Stimulated activated CD8-positive, alpha-beta memory T cell treated with anti-CD3 and anti-CD28 coated beads, Interleukin-15, amount 100 ng/mL, for 48 hours (primary cell): ENCODE measurements around the gene ILKAP.
A peak's percentile ranks its signal among the peaks of the same experiment; 100 is the strongest.

ENCODE experiments used
- DNase-seq, 2 donors: peaks; one replicate each; pipeline ENCODE4 v3.0.0-alpha.2; 2020; ENCODE audit warnings: low read depth in 2 of 2

Gene ILKAP

DNA sequence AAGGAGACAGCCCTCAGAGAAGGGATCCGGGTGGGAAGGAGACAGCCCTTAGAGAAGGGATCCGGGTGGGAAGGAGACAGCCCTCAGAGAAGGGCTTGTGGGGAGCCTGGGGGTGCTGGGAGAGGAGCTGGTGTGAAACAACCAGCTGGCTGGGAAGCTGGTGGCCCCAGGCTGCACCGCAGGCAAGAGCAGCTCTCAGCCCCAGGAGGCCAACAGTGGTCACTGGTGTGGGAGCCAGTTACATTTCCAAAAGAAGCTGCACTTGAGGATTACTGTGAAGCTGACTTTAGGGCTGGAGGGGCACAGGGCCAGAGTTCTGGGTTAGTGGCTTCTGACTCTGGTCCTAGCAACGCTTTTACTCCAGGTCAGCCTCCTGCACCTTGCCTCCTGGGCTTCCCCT lies 33.1 kb upstream of the ILKAP start:
- no peak for DNase-seq

DNA sequence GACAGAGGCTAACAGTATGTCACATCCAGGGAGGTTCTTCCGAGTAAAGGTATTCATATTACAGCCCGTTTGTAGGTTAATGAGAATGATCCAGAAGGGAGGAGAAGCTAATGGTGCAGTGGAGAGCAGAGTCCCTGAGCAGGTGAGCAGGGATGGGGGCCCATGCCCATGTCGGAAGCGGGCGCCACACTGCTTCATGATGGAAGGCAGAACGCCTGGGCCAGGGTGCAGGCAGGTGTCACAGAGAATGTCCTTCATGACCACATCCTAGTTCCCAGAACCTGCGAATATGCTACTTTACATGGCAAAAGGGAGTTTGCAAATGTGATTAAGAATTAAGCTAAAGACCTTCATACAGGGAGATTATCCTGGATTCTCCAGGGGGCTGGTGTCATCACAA lies 32.4 kb upstream of the ILKAP start:
- no peak for DNase-seq

DNA sequence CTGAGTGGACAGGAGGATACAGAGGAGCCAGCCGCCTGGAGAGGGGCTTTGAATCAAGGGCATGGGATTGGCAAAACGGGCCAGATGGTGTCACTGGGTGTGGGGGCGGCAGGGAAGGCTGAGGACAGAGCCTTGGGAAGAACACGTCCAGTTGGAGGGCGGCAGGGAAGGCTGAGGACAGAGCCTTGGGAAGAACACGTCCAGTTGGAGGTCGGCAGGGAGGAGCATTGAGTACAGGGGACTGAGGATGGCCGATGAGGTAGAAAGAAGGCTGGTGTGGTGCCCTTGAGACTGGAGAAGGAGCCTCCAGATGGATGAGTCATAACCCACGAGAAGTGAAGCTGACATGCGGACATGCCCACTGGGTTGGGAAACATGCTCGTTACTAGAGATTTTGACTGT lies 31.8 kb upstream of the ILKAP start:
- DNase-seq = no peak

DNA sequence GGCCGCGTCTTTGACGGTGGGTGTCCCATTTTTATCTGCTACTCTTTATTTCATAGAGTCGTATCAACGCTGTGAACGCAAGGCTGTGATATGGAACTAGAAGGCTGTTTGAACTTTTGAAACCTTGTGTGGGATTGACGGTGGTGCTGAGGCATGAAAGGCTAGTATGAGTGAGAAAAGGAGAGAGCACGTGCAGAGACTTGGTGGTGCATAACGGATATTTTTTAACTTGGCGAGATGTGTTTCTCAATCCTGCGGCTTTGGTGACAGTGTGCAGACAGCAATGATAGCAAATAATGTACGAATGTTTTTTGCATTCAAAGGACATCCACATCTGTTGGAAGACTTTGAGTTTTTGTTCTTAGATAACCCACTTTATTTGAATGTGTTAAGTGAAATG lies 30.1 kb upstream of the ILKAP start:
- DNase-seq = no peak

DNA sequence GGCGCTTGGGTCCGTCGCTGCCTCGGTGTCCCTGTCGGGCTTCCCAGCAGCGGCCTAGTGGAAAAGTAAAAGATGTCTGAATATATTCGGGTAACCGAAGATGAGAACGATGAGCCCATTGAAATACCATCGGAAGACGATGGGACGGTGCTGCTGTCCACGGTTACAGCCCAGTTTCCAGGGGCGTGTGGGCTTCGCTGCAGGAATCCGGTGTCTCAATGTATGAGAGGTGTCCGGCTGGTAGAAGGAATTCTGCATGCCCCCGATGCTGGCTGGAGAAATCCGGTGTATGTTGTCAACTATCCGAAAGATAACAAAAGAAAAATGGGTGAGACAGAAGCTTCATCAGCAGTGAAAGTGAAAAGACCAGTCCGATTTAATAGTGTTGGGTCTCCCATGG lies 28.3 kb upstream of the ILKAP start:
- DNase-seq = no peak

DNA sequence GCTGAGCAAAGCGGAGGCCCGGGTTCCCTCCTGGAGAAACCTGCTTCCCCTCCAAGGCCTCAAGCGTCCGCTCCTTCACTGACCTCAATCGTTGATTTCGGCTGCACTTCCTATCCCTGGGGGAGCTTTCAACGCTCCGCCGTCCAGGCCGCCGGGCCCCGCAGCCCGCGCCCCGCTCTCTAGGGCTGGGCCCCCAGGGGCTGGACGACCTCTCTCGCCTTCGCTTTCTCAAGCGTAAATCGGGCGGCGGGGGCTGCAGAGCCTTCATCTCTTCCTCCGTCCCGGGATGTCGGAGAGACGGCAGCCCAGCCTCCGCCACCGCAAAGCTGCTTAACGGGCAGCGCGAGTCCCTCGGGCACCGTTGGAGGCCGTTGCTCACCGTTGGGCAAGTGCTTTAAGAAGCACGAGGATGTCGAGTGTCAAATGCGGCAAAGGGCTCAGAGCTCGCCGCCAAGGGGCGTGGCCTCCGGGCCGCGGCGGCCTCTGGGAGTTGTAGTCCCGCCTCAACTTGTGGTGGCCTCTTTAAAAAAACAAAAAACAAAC lies 27.8 kb upstream of the ILKAP start:
- DNase-seq = peak; percentile 53 to 61

DNA sequence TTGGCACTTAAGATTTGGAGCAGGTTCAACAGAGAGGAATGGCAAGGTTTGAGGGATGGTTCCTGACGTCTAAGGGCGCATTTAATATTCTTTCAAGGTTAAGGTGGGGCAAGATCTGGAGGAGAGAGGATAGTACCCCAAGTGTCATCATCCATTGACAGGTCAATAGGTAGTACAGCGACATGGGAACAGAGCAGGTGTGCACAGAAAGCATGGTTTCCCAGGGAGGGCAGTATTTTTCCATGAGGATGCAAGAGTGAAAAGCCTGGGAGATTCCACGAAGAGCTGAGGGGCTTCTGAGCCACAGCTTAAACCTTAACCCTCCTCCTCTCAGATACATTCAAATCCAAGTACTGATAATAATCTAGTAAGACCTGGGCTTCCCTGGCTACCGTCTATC lies 27.2 kb upstream of the ILKAP start:
- DNase-seq = no peak

DNA sequence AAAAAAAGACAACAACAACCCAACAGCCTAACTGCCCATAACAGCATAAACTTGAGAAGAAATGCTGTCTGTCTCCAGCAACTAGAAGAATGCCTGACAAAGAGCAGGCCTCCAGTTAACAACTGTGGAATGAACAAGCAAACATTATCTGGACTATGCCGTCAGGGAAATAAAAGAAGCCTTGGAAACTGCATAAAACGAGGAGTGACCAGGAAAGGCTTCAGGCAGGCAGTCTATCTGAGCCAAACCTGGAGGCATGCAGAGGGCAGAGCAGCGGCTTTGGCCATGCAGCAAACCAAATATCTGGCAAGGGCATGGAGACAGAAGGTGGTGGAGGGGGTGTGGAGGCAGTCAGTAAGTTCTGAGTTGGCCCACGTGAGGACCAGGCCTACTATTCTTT lies 25.2 kb upstream of the ILKAP start:
- DNase-seq = no peak

DNA sequence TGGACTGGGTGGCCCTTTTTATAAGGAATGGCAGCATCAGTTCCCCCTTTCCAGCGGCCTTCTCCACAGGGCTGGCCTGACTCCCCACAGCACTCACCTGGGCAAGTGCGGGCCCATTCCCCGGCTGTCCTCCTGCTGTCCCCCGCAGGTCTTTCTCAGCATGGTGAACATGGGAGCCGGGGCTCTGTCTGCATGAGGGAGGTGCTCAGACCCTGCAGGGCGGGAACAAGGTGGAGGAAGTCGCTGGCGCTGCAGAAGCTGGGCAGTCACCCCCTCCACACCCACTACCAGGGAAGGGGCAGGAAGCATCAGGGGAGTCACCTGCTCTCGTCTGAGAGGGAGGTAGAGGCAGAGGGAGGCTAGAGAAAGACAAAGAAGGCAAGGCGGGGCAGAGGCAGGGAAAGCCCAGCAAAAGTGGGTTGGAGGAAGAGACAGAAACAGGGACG lies 24.1 kb upstream of the ILKAP start:
- DNase-seq = no peak

DNA sequence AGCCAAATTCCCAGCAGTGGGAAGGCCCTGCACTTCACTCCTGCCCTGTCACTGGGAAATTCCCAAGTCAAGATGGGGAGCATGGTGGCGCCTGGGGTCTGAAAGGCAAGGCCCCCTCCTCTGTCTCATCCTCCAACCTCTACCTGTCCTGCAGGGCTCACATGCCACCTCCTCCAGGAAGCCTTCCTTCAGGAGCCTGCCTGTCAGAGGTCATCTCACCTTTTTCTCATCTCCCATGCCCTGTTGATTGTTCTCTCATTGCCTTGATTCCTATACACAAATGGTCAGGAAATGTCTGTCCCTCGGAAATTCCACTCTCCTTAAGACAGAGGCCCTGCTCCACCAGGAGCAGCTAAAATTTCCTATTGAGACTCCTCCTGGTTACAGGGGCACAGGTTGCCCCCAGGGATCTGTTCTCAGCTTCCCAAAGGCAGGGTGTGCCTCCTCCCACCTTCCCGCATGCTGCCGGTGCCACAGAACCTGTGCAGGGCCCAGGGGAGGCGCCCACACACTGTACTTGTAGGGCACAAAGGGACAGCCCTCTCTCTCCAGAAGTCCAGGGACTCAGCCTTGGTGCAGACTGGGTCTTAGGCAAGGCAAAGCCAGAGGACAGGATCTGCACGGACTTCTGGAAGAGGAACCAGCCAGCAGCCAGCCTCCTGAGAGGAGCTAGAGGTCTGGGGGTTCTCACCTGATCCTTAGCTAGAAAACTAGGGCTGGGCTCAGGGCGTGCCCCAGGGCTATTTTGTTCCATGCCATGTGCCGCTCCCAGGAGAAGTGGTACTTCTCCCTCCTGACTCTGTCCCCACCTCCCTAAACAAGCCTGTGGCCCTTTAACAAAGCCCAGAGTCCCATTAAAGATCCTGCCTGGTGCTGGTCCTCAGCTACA lies 23.4 kb upstream of the ILKAP start:
- DNase-seq = no peak

DNA sequence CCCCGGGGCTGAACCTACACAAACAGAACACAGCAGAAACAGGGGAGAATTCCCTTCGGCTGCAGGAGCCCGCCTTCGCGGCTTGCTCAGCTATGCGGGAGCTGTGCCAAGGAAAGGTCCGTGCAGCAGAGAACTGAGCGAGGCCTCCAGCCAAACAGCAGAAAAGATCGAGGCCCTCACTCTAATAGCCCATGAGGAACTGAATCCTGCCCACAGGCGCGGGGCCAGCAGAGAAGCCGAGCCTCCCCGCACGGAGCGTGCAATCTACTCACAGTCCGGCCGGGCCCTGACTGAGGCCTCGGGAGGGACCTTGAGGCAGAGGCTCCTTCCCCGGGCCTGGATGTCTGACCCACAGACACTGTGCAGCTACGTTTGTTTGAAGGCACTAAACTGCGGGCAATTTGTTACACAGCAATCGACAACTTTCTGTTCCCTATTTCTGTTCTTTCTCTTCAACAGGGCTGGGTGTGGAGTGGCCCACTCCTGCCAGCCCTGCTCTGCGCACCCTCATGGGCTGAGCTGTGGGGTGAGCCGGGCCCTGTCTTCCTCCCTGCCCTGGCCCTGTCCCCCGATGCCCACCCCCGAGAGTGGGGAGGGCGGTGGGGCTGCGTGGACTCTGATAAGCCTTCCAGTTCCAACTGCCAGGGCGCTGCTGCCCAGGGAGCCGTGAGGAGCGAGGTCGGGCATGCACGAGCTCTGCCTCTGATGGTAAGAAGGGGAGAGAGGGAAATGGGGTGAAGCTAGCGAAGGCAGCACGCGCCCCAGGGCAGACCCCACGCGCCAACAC lies 22.6 kb upstream of the ILKAP start:
- DNase-seq = no peak

DNA sequence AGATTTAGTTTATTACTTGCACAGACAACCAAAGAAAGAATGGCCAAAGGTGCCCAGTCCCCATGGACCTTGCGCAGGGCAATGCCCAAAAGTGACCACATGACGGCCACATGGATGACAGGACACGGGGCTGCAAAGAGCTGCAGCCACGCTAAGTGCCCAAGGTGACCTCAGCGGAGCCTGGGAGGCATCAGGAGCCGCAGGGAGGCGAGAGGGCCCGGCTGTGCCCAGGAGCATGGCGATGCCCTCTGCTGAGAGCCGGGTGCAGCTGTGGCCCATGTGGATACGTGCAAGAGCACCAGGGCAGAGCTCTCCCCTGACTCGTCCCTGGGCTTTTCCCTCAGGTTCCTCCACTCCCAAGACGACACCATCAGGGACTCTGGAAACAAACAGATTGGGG lies 21.6 kb upstream of the ILKAP start:
- no peak for DNase-seq

DNA sequence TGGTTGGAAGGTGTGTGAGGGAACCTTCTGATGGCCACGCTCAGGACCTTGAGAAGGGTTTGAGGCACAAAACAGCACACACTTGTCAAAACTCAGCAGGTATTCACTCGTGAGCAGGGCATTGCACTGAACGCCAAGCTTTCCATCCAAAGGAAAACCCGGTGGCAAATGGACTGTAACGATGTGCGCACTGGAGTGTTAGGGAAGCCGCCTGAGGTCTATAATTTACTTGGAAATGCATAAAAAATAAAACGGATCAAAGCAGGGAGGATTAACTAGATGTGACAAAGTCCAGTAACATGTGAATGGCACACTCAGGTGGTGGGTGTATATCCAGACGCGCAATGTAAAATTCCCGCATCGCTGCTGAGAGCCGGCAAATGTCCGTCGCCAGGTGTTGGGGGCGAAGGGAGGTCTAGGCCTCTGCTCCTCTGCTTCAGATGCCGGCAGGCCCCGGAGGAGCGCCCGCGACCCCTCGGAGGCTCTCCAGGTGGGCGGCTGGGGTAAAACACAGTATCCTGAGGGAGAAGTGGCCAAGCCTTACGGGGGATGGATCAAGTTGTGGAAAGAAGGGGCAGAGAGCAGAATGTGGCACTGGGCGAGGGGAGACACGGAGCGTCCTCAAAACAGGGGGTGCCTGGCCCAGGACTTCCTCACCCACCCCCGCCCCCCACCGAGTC lies 21.0 kb upstream of the ILKAP start:
- no peak for DNase-seq

DNA sequence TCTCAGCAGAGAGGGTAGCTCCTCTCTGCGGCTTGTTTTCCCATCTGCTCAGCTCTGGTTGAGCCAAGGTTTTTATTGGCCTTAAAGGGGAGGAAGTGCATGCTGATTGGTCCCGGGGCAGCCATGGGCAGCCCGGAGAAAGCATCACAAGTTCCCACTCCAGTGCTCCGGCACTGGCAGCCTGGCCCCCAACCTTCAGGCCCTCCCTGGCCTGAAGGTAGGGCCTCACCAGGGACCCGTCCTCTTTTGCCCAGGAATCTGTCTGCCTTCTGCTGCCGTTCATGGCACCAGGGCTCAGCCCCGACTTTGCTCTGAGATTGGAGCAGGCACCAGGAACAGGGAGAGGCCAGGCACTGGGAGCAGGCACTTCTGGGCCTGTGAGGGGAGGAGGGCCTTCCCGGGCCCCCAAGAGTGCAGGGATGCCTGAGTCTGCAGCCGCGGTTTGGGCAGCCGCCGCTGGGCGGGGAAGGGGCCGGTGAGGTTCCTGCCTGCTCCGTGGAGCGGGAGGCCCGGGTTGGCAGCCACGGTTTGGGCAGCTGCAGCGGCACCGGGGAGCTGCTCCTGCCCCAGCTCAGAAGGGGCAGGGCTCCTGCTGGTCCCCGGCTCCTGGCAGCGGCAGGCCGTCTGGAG lies 17.5 kb upstream of the ILKAP start:
- no peak for DNase-seq

DNA sequence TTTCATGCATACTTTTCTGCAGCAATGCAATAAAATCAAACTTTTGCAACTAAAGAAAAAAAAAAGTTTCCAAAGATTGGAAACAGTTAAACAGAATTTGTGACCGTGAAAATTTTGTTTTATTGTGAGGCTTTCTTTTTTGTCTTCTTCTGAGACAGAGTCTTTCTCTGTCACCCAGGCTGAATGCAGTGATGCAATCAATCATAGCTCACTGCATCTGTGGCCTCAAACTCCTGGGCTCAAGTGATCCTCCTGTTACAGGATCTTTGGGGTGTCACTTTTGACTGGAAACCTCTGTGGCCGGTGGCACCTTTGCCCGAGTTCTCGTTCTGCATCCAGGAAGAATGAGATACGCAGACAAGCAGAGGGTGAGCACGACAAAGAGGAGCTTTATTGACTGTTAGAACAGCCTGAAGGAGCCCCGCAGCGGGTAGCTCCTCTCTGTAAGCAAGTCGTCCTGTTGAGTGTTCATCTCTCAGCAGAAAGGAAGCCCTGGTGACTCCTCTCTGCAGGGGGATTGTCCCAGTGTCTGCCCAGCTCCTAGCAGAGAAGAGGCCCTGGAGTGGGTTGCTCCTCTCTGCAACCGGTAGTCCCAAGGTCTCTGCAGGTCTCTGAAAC lies 16.9 kb upstream of the ILKAP start:
- DNase-seq = no peak

DNA sequence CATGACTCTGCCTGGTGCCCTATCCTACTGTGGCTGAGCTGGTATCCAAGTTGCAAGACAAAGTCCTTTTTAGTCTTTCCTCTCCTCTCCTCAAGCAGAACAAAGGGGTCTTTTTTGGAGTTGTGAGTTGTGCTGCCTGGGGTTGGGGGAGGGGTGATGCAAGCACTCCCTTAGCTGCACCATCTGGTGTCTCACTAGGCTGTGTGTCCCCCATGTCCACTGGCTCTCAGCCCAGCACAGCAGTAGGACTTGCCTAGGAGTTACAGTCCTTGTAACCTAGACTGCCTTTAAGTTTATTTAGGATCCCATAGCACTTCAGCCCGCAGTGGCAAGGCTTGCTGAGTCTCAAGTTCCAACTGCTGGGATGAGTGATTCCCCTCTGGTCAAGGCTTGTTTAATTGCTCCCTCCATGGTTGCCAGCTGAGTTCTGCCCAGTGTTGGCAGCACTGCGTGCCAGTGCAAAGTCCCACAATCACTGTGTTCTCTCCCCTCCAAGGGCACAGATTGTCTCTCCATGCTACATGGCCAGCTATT lies 13.2 kb upstream of the ILKAP start:
- DNase-seq = no peak

DNA sequence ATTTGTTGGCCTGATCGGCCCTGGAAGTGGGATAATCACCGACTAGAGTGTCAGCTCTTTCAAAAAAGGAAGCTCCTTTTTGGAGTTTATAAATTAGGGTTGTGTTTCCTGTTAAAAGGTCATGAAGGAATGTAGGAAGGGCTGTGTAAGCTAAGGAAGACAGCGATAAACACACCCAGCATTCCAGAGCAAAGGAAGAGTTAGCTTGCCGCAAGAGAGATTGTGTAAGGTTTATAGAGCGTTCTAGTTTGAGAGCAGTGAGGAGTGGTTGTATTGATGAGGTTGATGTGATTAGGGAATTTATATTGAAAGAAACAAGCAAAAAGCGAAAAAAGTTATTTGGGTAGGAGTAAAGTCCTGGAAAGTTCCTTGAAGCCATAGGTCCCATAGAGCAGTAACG lies 3.5 kb upstream of the ILKAP start:
- DNase-seq = no peak

DNA sequence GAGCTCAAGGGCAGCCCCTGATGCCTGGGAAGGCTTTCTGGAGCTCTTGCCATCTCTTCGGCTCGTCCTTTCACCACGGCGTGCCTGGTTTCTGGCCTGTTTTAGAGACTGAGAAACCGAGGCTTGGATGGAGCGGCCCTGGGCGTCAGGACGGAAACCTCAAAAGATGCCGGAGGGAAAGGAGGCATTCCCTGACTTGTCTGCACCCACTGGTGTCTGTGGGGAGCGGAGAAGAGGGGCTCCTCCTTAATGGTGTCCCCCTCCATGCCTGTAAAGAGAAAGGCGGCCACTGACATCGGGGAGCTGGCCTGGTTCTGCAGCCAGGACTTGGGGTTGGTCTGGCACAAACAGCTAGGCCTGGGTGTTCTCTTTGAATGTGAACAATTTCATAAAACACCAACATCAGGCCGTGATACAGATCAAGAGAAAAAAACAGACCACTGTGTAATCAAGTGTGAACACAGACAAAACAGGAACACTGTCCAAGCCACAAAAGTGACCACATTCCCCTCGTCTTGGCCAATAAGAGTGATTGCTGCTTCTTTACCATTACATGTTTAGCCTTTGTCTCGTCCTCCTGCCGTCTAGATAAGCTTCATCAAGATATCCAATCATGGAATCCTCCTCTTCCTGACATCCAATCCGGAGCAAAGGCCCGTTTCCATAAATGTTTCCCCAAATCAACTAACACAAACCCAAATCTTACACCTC lies 633 bp upstream of the ILKAP start:
- no peak for DNase-seq

DNA sequence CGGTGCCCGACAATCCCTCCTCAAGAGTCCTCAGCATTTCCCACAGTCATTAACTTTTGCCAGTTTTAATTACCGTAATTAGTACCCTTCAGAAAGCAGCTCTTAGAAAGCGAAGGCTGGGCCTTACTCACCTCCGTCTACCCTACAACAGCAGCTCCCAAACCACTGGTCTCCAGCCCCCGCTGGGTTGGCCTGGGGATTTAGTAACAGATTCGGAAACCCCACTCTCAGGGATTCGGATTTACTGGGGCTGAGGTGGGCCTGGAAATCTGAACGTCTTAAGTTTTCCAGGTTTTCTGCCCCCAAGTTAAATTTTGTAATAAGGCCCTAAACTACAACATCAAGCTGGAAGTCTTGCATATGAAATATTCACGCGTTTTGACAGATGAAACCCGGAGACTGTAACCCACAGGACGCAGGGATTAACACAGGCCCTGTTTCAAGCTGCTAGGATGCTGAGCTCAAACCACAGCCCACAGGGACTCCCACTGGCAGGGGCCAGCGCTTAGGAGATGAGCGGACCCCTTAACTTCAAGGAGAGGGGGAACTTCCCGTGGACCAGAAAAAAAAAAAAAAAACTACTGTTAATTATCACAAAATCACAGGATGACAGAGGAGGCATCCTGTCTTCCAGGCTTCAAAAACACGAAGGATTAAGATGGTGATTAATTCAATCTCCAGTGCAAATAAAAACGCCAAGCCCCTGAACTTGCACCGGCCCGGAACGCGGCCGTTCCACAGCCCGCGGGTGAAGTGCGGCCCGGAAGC lies 985 bp downstream of the ILKAP start:
- DNase-seq = no peak

DNA sequence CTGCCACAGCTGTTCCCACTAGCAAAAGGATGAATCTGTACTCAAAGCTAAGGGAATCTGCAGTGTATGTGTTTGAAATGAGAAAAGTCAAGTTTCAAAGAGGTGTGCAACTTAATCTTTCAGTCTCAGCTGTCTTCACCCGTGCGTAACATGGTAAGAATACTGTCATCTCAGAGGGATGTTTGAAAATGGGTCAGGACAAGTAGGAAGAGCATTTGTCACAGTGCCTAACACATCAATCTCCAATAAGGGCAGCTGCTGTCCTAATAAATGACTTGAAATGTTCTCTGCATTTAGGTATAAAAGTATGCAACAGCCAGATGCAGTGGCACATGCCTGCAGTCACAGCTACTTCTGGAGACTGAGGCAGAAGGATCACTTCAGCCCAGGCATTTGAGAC lies 13.1 kb downstream of the ILKAP start:
- DNase-seq = no peak
